Amniotic stem cell (primary cell): ENCODE data around the gene TMEM217.
"Not testable (repeated sequence)": the region's sequence is repeated elsewhere in the genome, so short reads cannot be mapped to it uniquely, and the experiment has no call there.

ENCODE experiments used
- DNase-seq: peaks from one replicate; lab custom pipeline; 2025; lab: John Stamatoyannopoulos, UW

Gene TMEM217

DNA sequence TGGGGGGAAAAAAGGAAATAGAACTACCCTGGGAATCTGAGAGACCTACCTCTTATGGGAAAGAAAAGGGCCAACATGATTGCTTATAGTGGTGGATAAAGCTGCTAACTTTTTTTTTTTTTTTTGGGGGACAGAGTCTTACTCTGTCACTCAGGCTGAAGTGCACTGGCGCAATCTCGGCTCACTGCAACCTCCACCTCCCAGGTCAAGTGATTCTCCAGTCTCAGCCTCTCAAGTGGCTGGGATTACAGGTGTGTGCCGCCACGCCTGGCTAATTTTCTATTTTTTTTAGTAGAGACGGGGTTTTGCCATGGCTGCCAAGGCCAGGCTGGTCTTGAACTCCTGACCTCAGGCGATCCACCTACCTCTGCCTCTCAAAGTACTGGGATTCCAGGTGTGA, 39.9 kb downstream of the TMEM217 start:
- no peak for DNase-seq

DNA sequence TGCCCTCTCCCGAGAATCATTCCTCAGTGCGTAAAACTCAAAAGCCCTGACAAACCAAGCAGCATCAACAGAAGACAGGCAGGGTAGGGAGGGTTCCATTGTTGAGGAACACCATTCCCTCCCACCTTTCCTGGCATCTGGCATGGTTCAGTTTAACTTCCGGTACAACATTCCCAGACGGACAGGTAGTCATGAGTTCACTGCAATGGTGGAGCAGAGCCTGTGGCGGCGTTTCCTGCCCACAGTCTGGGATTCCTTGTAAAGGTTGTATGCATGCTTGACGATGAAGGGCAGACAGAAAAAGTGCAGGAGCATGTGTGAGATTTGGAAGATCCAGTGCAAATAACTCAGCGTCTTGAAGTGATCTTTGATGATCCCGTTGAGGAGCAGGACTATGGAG, 45.7 kb downstream of the TMEM217 start:
- DNase-seq, result no peak

DNA sequence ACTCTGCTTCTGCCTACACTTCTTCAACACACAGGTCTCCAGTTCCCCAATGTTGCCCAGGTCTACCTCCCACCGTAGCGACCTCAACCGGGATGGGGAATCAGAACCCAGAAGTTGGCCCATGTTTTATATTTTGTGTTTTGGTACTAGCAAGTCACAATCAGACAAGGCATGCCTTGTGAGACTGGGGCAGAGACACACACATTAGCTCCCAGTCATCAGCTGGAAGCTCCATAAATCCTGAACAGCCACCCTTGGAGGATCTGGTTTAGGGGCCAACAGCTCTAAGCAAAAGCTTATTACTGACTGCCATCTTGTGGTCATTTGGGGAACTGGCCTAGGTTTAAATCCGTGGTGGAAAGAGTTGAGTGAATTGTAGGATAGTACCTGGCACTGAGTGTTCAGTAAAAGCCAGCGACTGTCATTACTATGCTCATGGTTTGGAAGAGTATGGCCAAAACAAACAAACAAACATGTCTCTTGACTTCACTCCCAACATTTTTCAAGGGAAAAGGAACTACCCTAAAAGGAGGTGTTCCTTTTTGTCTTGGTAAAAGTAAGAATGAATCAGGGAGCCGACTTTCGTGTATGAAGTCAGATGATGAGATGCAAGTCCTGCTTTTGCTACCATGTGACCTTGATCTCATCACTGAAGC, 47.5 kb downstream of the TMEM217 start:
- DNase-seq, result peak; percentile 63

DNA sequence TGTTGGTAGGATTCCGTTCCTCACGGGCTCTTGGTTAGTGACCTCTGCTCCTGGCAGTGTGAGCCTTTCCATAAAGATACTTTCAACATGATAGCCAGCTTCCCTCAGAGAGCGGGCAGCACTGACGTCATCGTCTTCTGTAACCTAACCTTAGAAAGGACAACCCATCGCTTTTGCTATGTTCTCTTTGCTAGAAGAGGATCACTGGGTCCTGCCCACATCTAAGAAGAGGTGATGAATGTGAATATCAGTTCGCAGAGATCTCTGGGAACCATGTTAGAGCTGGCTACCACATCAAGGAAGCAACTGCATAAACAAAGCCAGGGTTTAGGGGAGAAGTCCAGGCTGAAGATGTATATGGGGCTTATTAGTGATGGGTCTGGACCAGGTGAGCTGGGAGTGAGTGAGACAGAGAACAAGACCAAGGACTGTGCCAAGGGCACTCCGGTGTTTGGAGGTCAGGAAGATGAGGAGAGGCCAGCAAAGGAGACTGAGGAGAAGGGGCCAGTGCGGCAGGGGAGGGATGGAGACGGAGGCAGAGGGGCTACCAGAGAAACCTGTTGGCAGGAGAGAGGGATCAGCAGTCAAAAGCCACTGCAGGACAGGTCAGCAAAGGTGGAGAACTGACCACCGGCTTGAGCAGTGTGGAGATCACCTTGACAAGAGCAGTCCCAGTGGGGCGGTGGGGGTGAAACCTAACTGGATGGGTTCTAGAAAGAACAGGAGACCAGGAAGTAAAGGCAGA, 48.3 kb downstream of the TMEM217 start:
- DNase-seq, result no peak

DNA sequence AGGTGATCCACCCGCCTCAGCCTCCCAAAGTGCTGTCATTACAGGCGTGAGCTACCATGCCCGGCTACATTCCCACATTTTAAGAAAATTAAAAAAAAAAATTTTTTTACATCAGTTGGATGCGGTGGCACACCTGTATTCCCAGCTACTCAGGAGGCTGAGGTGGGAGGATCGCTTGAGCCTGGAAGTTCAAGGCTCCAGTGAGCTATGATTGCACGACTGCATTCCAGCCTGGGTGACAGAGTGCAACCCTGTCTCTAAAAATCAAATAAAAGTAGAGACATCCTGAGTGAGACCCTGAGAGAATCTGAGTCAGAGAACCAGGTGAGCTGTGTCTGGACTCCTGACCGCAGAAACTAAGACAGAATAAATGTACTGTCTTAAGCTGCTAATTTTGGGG, 49.2 kb downstream of the TMEM217 start:
- DNase-seq, result no peak

DNA sequence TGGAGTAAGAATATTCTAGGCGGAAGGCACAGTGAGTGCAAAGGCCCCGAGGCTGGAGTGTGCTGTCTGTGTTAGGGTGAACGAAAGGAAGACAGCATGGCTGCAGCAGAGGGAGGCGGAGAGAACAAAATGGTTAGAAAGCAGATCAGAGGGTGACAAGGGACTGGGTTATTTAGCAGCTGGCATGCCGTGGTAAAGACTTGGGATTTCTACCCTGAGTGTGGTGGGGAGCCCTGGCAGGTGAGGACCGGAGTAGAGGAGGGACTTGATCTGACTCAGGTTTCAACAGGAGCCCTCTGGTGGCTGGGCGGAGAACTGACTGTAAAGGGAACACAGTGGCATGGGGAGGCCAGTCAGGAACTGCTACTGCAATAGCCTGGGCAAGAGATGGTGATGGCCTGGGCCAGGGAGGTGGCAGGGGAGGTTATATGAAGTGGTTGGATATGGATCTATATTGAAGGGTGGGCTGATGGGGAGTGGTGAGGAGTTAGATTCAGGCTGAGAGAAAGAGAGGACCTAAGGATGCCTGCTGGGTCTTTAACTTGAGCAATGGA, 50.0 kb downstream of the TMEM217 start:
- peak; percentile 34 for DNase-seq

DNA sequence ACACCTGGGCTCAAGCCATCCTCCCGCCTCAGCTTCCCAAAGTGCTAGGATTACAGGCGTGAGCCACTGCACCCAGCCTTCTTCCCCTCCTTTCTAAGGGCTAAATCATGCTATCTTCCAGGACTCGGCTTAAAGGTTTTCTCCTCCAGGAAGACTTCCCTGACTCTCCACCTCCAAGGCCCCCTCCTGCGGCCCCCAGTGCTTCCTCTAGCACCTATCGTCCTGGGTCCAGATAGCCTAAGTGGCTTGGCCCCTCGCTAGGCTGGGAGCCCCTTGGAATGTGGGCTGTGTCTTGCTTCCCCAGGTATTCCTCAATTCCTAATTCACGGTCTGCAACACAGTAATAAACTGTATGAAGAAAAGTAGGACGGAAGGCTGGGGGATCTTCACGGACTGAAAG, 51.3 kb downstream of the TMEM217 start:
- no peak for DNase-seq

DNA sequence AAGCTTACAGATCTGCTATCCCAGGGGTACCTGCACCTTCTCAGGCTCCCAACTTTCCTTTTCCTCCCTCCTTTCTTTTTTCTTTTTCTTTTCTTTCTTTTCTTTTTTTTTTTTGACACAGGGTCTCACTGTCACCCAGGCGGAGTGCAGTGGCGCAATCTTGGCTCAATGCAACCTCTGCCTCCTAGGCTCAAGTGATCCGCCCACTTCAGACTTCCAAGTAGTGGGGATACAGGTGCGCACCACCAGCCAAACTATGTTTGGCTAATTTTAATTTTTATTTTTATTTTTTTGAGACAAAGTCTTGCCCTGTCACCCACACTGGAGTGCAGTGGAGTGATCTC, 52.0 kb downstream of the TMEM217 start:
- no peak for DNase-seq

DNA sequence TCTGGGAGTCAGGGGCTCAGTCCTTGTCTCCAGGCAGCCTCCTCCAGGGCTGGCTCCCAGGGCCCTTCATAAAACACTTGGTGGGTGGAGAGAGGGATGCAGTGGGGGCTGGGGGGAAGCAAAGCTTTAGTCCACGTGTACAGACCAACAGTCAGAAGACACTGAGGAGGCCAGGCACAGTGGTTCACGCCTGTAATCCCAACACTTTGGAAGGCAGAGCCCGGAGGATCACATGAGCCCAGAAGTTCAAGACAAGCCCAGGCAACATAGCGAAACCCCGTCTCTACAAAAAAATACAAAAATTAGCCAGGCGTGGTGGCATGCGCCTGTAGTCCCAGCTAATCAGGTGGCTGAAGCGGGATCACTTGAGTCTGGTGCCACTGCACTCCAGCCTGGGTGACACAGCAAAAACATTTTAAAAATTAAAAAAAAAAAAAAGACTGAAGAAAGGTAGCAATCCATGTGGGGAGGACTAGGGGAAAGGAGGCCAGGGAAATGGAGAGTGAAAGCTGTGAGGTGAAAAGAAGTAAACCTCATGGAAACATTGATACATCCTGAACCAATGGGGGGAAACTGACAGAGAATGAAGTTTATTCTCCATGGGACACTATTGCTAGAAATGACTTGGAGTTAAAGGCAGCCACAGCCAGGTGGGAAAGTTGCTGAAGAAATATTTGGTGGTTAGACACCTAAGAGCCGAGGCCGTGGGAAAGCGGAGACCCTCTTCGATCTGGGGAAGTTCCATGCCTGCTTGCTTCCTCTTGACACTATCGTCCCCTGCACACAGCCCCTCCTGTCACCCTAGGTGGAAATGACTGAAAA, 52.6 kb downstream of the TMEM217 start:
- no peak for DNase-seq

DNA sequence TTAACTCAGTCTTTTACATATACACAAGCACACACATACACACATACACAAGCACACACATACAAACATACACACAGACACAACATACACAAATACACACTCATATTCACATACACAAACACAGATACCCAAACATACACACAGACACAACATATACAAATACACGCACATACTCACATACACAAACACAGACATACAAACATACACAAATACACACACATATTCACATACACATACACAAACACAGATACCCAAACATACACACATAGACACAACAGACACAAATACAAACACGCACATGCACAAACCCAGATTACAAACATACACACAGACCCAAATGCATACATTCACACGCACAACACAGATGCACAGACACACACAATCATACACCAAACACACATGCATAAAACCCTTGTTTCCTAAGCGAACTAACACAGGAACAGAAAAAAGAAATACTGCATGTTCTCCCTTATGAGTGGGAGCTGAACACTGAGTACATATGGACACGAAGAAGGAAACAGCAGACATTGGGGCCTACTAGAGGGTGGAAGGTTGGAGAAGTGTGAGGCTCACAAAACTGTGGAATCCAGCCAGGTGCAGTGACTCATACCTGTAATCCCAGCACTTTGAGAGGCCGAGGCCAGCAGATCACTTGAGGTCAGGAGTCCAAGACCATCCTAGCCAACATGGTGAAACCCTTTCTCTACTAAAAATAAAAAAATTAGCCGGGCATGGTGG, 53.8 kb downstream of the TMEM217 start:
- no peak for DNase-seq

DNA sequence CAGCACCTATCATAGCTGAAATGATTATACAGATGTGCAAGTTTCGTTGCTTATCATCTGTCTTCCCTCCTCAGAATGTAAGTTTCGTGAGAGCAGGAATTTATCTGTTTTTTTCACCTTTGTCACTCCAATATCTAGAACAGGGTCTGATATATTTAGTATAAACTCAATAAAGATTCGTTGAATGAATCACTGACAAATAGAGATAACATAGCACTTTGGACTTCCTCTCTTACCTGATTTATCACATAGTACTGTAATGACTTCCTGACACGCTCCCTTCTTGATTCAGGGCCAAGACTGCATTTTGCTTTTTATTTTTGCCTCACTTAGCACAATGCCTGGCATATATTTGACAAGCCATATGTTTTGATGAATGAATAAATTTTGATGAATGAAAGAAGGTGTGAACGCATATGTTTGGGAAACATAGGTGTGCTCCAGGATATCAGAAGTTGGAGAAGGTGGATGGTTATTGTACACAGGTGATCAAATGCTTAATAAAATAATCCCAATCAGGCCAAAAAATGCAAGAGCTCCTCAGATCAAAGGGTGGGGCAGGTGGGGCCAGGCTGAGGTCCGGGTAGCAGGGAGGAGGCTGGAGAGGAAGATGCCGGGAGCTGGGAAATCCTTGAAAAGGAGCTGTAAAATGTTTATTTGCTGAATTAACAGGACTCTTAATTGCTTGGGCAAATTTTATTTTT, 55.0 kb downstream of the TMEM217 start:
- DNase-seq, result no peak

DNA sequence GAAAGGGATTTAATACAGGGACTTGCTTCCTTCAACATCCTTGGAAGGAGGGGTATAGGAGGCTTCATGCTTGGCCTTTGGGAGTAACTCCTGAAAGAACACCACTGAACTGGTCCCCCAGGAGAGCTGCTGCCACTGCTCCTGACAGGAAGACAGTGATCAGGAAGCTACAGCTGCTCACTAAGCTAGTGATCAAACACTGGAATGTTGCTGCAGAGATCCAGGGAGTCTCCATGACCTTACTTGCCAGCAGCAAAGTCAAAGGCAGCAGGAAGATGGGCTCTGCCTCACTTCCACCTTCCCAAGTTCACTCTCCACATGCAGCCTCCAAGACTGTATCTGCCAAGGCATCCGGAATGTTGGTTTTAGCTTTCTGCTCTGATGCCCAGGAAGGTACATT, 56.2 kb downstream of the TMEM217 start:
- no peak for DNase-seq

DNA sequence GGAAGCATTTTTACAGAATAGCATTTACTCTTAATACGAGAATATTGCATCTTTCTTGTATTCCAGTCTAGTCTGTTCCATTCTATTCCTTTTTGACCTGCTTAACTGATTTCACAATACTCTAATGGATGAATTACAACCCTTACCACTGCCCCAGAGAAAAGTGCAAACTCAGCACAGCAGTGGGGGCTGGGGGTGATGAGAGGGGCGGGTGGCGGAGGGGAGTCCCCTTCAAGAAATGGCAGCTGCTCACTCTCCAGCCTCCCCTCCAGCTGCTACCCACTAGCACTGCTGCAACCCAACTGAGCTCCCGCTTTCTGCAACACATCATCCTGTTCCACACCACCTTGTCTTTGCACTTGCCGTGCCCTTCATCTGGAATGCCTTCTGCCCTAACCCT, 57.9 kb downstream of the TMEM217 start:
- no peak for DNase-seq

DNA sequence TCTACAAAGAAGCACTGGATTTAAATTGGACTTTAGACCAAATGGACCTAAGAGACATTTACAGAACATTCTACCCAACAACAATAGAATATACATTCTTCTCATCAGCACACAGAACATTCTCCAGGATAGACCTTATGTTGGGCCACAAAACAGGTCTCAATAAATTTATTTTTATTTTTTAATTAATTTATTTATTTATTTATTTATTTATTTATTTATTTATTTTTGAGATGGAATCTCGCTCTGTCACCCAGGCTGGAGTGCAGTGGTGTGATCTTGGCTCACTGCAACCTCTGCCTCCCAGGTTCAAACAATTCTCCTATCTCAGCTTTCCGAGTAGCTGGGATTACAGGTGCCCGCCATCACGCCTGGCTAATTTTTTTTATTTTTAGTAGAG, 61.5 kb downstream of the TMEM217 start:
- not testable (repeated sequence) for DNase-seq

DNA sequence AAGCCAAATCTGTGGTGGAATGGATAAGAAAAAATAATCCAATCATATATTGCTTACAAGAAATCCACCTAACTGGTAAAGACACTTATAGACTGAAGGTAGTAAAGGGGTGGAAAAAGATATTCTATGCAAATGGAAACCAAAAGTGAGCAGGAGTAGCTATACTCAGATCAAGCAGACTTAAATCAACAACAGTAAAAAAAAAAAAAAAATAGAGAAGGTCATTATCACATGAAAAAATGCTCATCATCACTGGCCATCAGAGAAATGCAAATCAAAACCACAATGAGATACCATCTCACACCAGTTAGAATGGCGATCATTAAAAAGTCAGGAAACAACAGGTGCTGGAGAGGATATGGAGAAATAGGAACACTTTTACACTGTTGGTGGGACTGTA, 63.1 kb downstream of the TMEM217 start:
- DNase-seq, result not testable (repeated sequence)

DNA sequence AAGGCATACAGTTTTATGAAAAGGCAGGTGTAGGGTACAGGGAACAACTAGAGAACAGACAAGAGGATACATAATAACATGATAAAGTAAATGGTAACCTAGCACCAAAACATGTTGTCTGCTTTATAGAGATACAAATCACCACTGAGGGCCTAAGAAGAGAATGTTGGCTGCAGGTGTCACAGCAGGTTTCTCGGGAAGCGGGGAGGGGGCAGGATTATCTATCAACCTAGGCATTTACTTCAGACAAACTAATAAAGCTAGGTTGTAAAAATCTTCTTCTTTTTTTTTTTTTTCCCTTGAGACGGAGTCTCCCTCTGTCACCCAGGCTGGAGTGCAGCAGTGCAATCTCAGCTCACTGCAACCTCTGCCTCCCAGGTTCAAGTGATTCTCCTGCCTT, 65.3 kb downstream of the TMEM217 start:
- no peak for DNase-seq

DNA sequence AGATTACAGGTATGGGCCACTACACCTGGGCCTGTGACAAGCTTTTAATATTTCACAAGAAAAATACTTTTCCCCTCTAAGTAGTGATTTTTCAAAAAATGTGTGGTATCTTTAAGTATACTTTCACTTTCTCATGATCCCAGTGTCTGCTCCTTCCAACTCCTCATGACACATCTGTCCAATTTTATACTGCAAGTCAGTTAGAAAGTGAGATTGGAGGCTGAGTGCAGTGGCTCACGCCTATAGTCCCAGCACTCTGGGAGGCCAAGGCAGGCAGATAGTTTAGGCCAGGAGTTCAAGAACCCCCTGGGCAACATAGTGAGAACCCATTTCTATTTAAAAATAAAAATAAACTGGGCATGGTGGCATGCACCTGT, 67.8 kb downstream of the TMEM217 start:
- no peak for DNase-seq

DNA sequence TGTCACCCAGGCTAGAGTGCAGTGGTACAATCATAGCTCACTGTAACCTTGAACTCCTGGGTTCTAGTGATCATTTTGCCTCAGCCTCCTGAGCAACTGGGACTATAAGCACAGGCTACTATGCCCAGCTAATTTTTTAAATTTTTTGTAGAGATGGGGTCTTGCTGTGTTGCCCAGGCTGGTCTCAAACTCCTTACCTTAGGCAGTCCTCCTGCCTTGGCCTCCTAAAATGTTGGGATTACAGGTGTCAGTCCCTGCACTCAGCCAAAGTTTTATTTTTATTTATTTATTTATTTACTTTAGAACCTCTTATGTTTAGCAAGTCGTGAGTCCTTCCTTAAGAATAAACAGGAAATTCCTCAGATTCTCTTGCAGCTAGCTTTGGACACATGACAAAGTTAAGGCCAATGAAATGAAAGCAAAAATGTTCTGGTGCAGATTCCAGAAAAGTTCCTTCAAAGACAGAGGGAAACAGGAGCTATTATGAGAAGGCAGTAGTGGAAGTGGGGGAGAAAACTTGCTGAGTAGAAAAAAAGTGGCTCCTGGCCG, 68.9 kb downstream of the TMEM217 start:
- DNase-seq, result no peak

DNA sequence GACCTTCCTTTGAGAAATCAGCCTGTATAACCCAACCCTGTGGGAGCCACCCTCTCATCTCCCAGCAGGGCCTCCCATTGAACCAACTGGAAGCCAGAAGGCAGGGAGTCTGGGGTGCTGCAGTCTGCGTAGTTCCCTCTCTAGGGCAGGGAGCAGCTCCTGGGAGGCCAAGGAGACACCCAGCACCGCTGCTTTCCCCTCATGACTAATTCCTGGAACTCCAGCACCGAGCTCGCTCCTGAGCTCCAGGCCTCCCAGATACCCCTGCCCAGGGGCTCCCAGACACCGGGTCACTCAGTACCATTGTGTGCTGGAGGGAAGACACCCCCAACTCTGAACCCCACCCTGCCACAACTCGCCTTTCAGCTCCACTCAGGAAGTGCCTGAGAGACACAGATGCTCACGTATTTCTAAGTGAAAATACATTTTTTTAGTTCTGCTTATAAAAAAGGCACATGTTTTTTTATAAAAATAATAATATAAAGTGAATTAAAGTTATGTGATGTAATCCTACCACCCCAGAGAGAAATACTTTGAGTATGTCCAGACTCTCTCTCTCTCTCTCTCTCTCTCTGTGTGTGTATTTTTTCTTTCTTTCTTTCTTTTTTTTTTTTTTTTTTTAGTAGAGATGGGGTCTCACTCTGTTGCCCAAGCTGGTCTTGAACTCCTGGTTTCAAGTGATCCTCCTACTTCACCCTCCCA, 70.5 kb downstream of the TMEM217 start:
- no peak for DNase-seq

DNA sequence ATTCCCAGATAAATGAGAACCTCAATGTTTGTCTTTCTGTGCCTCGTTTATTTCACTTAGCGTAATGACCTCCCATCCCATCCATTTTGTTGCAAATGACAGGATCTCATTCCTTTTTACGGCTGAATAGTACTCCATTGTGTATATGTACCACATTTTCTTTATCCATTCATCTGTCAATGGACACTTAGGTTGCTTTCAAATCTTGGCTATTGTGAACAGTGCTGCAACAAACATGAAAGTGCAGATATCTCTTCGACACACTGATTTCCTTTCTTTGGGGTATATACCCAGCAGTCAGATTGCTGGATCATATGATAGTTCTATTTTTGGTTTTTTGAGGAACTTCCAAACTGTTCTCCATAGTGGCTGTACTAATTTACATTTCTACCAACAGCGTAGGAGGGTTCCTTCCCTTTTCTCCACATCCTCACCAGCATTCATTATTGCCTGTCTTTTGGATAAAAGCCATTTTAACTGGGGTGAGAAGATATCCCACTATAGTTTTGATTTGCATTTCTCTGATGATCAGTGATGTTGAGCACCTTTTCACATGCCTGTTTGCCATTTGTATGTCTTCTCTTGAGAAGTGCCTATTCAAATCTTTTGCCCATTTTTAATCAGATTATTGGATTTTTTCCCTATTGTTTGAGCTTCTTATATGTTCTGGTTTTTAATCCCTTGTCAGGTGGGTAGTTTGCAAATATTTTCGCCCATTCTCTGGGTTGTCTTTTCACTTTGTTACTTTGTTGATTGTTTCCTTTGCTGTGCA, 71.8 kb downstream of the TMEM217 start:
- not testable (repeated sequence) for DNase-seq
